Measurements from ENCODE around the gene ZCCHC17.

The ZCCHC17 gene

DNA sequence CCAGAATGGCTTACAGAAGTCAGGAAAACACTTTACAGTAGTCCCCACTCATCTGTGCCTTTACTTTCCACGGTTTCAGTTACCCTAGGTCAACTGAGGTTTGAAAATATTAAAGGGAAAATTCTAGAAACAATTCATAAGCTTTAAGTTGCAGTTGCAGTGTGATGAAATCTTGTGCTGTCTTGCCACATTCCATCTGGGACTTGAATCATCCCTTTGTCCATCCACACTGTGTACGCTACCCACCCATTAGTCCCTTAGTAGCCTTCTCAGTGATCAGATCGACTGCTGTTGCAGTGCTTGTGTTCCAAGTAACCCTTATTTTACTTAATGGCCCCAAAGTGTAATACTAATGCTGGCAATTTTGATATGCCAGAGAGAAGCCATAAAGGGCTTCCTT is 30.5 kb downstream of the ZCCHC17 start:
- no peak overlapping the region for H3K4me3 ChIP-seq (ENCODE audit: low read depth, low read length)

DNA sequence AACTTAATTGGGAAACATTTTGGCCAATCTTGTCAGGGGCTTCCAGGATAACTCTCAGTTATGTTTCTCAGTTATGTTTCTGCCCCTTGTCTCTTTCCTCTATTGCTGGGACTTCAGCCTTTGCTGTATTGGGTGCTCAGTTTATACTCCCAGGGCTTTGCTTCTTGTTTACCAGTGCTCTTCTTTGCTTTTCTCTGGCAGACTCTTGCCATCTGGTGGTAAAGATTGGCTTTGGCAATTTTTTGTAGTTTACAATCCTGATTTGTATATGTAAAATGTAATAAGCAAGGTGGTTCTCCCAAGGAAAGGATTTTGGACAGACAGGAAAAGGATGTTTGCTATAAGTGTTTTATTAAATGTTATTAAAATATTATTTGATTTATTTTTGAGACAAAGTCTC is 38.2 kb downstream of the ZCCHC17 start:
- H3K4me3 ChIP-seq (ENCODE audit: low read depth, low read length) = no peak overlapping the region
- TF ChIP-seq, protein P1, sequence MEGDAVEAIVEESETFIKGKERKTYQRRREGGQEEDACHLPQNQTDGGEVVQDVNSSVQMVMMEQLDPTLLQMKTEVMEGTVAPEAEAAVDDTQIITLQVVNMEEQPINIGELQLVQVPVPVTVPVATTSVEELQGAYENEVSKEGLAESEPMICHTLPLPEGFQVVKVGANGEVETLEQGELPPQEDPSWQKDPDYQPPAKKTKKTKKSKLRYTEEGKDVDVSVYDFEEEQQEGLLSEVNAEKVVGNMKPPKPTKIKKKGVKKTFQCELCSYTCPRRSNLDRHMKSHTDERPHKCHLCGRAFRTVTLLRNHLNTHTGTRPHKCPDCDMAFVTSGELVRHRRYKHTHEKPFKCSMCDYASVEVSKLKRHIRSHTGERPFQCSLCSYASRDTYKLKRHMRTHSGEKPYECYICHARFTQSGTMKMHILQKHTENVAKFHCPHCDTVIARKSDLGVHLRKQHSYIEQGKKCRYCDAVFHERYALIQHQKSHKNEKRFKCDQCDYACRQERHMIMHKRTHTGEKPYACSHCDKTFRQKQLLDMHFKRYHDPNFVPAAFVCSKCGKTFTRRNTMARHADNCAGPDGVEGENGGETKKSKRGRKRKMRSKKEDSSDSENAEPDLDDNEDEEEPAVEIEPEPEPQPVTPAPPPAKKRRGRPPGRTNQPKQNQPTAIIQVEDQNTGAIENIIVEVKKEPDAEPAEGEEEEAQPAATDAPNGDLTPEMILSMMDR (IDR thresholded peaks at IDR 0.05; ENCODE audit: low read depth, low read length) = peak; percentile 36; the same call in 1 of the 2 replicates

More for the DNA sequence above, 30.5 kb downstream of the ZCCHC17 start:
- TF ChIP-seq, protein P1 (IDR thresholded peaks at IDR 0.05; ENCODE audit: low read depth, low read length) = no peak

DNA sequence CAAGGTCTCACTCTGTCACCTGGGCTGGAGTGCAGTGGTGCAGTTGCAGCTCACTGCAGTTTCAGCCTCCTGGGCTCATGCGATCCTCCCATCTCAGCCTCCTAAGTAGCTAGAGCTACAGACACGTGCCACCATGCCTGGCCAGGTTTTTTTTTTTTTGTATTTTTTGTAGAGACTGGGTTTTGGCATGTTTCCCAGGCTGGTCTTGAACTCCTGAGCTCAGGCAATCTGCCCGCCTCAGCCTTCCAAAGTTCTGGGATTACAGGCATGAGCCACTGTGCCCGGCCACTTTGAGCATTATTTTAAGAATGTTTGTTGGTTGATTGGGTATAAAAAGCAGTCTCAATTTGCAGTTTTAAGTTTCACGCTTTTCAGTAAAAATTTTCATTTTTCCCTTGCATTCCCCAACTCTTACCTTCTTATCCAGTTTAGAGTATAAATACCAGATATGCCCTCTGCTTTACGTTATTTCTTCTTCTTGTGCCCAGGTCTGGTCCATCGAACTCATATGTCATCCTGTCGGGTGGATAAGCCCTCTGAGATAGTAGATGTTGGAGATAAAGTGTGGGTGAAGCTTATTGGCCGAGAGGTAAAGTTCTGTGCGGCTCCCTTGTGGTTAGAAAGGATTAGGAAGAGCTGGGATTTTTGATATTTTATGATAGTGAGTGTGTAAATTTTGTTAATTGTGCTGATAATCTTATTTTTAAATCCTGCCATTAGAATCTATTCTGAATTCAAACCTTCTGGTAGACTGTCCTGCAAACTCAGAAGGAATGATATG is 40.0 kb downstream of the ZCCHC17 start:
- H3K4me3 ChIP-seq (ENCODE audit: low read depth, low read length) = no peak overlapping the region
- TF ChIP-seq, protein P1 (IDR thresholded peaks at IDR 0.05; ENCODE audit: low read depth, low read length) = no peak

DNA sequence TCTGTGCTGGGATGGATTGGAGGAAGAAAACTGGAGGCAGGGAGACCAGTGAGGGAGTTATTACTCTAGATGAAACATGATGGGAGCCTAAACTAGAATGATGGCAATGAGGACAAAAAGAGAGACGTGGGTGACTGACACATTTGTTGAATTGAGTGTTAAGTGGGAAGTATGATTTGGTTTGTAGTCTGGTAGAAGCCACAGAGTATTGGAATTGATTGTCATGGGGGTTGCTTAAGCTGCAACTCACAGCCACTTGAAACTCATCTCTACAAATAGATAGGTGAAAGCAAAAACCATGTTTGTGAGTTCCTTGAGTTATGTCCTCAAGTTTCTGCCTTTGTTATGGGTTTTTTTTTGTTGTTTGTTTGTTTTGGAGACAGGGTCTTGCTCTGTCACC is 47.7 kb downstream of the ZCCHC17 start:
- TF ChIP-seq, protein P1 (IDR thresholded peaks at IDR 0.05; ENCODE audit: low read depth, low read length) = no peak
- no peak overlapping the region for H3K4me3 ChIP-seq (ENCODE audit: low read depth, low read length)

DNA sequence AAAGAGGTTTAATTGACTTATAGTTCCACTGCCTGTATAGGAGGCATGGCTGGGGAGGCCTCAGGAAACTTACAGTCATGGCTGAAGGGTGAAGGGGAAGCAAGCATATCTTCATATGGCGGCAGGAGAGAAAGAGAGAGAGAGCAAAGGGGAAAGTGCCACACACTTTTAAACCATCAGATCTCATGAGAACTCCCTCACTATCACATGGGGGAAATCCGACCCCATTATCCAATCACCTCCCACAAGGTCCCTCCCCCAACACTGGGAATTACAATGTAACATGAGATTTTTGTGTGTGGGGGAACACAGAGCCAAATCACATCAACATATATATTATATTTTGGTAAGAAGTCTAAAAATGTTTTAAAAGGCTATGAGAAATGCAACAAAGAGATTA is 48.8 kb downstream of the ZCCHC17 start:
- TF ChIP-seq, protein P1 (IDR thresholded peaks at IDR 0.05; ENCODE audit: low read depth, low read length) = no peak
- H3K4me3 ChIP-seq (ENCODE audit: low read depth, low read length) = no peak overlapping the region

DNA sequence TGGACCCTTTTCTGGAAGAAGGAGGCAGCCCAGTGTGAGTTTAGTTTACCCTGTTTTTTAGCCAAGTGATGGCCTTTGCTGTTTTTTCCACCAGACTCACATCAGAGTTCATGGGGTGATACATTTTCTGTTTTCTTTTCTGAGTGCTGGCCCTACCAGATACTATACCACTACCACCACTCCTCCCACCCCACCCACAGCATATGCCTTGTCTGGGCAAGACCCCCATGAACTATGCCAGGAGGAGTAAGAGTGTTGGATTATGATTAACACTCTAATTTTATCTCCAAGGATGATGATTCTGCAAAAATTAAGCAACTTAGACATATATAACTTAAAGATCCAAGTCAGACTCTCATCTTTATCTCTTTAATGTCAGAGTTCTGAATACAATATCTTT is 50.0 kb downstream of the ZCCHC17 start:
- TF ChIP-seq, protein P1 (IDR thresholded peaks at IDR 0.05; ENCODE audit: low read depth, low read length) = no peak
- no peak overlapping the region for H3K4me3 ChIP-seq (ENCODE audit: low read depth, low read length)

DNA sequence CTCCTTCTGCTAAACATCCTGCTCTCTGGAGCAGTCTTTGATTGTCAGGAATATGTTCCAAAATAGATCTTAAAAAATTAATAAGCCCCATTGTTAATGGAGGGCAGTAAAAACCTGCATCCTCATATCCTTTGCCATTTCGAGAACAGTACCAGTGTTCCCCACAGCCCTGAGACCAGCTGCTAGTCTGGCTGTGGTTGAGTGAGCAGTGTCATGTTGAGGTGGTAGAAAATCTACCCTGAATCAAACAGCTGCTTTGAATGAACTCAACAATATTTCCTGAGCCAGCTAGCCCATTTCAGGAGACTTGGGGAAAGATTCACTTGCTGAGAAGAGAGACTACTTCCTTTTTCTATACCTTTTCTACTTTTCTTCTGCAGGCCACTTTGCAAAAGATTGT is 51.6 kb downstream of the ZCCHC17 start:
- TF ChIP-seq, protein P1 (IDR thresholded peaks at IDR 0.05; ENCODE audit: low read depth, low read length) = no peak
- H3K4me3 ChIP-seq (ENCODE audit: low read depth, low read length) = no peak overlapping the region
